ENCODE measurements around the gene AP1B1.

GRCh38 chr22:29331213-29331612, 57.2 kb downstream of the AP1B1 start:
- TF ChIP-seq EGR1 (IDR thresholded peaks at IDR 0.05; ENCODE audit: borderline replicate concordance, low read depth, low read length) (no peak), SP4 (IDR thresholded peaks at IDR 0.05; ENCODE audit: low read length) (no peak), ZNF274 (IDR thresholded peaks at IDR 0.05; ENCODE audit: borderline replicate concordance, extremely low read depth, low read length) (no peak), YY1 (IDR thresholded peaks at IDR 0.05; ENCODE audit: low read depth, low read length) (no peak), POLR2A (IDR thresholded peaks at IDR 0.05; ENCODE audit: control extremely low read depth in 1 of 2, low read depth in 2 of 2, low read length in 2 of 2) (no peak), CEBPB (IDR thresholded peaks at IDR 0.05; ENCODE audit: low read depth, low read length) (no peak), ASH2L (IDR thresholded peaks at IDR 0.05; ENCODE audit: low read length) (no peak), CBX8 (IDR thresholded peaks at IDR 0.05; ENCODE audit: borderline replicate concordance, low read depth, low read length) (no peak)
- TF ChIP-seq, protein P1, sequence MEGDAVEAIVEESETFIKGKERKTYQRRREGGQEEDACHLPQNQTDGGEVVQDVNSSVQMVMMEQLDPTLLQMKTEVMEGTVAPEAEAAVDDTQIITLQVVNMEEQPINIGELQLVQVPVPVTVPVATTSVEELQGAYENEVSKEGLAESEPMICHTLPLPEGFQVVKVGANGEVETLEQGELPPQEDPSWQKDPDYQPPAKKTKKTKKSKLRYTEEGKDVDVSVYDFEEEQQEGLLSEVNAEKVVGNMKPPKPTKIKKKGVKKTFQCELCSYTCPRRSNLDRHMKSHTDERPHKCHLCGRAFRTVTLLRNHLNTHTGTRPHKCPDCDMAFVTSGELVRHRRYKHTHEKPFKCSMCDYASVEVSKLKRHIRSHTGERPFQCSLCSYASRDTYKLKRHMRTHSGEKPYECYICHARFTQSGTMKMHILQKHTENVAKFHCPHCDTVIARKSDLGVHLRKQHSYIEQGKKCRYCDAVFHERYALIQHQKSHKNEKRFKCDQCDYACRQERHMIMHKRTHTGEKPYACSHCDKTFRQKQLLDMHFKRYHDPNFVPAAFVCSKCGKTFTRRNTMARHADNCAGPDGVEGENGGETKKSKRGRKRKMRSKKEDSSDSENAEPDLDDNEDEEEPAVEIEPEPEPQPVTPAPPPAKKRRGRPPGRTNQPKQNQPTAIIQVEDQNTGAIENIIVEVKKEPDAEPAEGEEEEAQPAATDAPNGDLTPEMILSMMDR (IDR thresholded peaks at IDR 0.05; ENCODE audit: control extremely low read depth in 1 of 3, insufficient read depth in 1 of 3, low read depth in 1 of 3, low read length in 3 of 3): no peak

All from H1 (cell line).